Posterior cingulate gyrus (tissue), 11 donors: Measurements from ENCODE around the gene SAE1.

ENCODE experiments used
- DNase-seq, 10 donors: peaks; one replicate each; pipeline versions ENCODE4 v3.0.0 to v3.0.0-alpha.2; 2020 to 2021; ENCODE audit warnings: mixed read lengths in 3 of 10
- intact Hi-C: fragments of 100-400 bp; cut with DNase I; formaldehyde crosslinking; loops from one replicate; pipeline ENCODE4 v1.15.1; 2023

Gene SAE1

GRCh38 chr19:47155148-47155547, 24.5 kb downstream of the SAE1 start:
- no peak for DNase-seq
- intact Hi-C loops: no loop called here

- no peak for DNase-seq
- intact Hi-C loops: no loop called here
Observed at GRCh38 chr19:47156861-47157430, 26.3 kb downstream of the SAE1 start.

GRCh38 chr19:47157431-47158321, 27.0 kb downstream of the SAE1 start:
- no peak for DNase-seq
- intact Hi-C loops: no loop called here

GRCh38 chr19:47158367-47158791, 27.7 kb downstream of the SAE1 start:
- intact Hi-C loops: no loop called here
- no peak for DNase-seq

GRCh38 chr19:47158879-47159503, 28.4 kb downstream of the SAE1 start:
- intact Hi-C loops: no loop called here
- no peak for DNase-seq

- intact Hi-C loops: no loop called here
- DNase-seq: no peak
Observed at GRCh38 chr19:47161876-47162489, 31.3 kb downstream of the SAE1 start.

- no peak for DNase-seq
- intact Hi-C loops: no loop called here
Observed at GRCh38 chr19:47168065-47168464, 37.4 kb downstream of the SAE1 start.

- DNase-seq: peak in 1 of 10 donors; percentile 56
- intact Hi-C loops: no loop called here
Observed at GRCh38 chr19:47172666-47173455, 42.2 kb downstream of the SAE1 start.

- intact Hi-C loops: no loop called here
- DNase-seq: no peak
Observed at GRCh38 chr19:47176071-47176626, 45.5 kb downstream of the SAE1 start.

GRCh38 chr19:47176627-47177090, 46.0 kb downstream of the SAE1 start:
- no peak for DNase-seq

GRCh38 chr19:47179653-47180310, 49.1 kb downstream of the SAE1 start:
- intact Hi-C loops: no loop called here
- no peak for DNase-seq

More at GRCh38 chr19:47176627-47177090, 46.0 kb downstream of the SAE1 start:
- intact Hi-C loops: no loop called here

GRCh38 chr19:47183601-47184000, 53.0 kb downstream of the SAE1 start:
- intact Hi-C loops: no loop called here
- peak in 2 of 10 donors; percentile 7 to 21 for DNase-seq

- intact Hi-C loops: no loop called here
- DNase-seq: peak in 1 of 10 donors; percentile 54
Observed at GRCh38 chr19:47186446-47187334, 56.1 kb downstream of the SAE1 start.

GRCh38 chr19:47187335-47187655, 56.7 kb downstream of the SAE1 start:
- no peak for DNase-seq
- intact Hi-C loops: no loop called here

GRCh38 chr19:47187797-47188196, 57.2 kb downstream of the SAE1 start:
- intact Hi-C loops: no loop called here

GRCh38 chr19:47188507-47189033, 57.9 kb downstream of the SAE1 start:
- DNase-seq: peak in 1 of 10 donors; percentile 22
- intact Hi-C loops: no loop called here

More at GRCh38 chr19:47187797-47188196, 57.2 kb downstream of the SAE1 start:
- peak in 1 of 10 donors; percentile 6 for DNase-seq

- intact Hi-C loops: no loop called here
- peak; percentile 16 to 87 (median 52) for DNase-seq
Observed at GRCh38 chr19:47190167-47190727, 59.6 kb downstream of the SAE1 start.

GRCh38 chr19:47195434-47195833, 64.8 kb downstream of the SAE1 start:
- no peak for DNase-seq
- intact Hi-C loops: no loop called here
